Measurements from ENCODE around the gene TNFRSF25. TPM values are rescaled to one million over a fixed set of nuclear protein-coding genes. Genes with fewer than 3 reads are reported as not detected.

The TNFRSF25 gene
- total and polyA plus RNA-seq, 2 experiments from 2014 or later: 13.6 to 25.3 TPM

DNA sequence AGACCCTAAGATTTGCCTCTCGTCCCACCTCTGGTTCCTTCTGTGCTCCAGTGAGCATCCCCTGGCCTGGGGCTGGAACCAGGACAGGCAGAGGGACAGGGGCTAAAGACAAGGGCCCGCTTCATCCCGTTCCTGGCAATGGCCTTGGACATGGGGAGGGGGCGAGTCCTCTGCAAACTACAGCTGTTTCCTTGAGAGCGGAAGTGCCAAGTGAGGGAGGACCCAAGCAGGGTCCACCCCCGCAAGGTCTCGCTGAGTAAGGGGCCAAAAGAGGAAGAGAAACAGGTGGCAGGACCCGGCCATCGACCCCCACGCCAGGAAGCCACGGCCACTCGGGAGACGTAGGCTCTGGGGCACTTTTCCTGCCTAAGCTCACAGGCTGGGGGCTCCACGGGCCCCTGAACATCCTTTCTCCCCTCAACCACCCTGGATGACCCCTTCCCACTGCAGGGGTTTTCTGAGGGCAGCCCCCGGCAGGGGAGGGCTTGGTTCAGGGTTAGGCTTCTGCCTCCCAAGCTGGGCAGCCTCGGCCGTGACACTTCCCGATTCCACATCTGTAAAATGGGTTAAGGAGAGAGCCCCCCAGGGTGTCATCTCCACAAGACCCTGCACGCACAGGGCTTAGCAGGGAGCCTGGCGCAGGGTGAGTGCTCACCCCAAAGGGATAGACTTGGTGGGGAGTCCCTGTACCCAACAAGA is 43.4 kb upstream of the TNFRSF25 start:
- H3K4me1 ChIP-seq (ENCODE audit: insufficient read depth): no peaks in the 10 kb centered on the region
- no peaks in the 10 kb centered on the region for H3K9me3 Mint-ChIP-seq
- H3K4me3 Mint-ChIP-seq: no peak overlapping the region
- no peak overlapping the region for H3K27ac ChIP-seq (ENCODE audit: low read depth)
- no peak overlapping the region for H3K4me2 ChIP-seq
- 0 out of 3 replicates have a peak, but pooled peaks cover 5% of the 10 kb centered on the region for H3K4me1 Mint-ChIP-seq
- H2AFZ ChIP-seq: no peak overlapping the region
- H3K27ac Mint-ChIP-seq: no peak overlapping the region
- TF ChIP-seq EZH2 (IDR thresholded peaks at IDR 0.05; ENCODE audit: low read depth, unreplicated experiment) (no peak), JUNB (IDR thresholded peaks at IDR 0.05; ENCODE audit: unreplicated experiment) (no peak), CREB1 (CRISPR knock-in tag; IDR thresholded peaks at IDR 0.05; ENCODE audit: low read depth) (no peak), ZNF114 (CRISPR knock-in tag; IDR thresholded peaks at IDR 0.05) (no peak), NANOG (IDR thresholded peaks at IDR 0.05; ENCODE audit: borderline replicate concordance) (no peak), STAT1 (IDR thresholded peaks at IDR 0.05; ENCODE audit: unreplicated experiment) (no peak)
- TF ChIP-seq, protein P1, sequence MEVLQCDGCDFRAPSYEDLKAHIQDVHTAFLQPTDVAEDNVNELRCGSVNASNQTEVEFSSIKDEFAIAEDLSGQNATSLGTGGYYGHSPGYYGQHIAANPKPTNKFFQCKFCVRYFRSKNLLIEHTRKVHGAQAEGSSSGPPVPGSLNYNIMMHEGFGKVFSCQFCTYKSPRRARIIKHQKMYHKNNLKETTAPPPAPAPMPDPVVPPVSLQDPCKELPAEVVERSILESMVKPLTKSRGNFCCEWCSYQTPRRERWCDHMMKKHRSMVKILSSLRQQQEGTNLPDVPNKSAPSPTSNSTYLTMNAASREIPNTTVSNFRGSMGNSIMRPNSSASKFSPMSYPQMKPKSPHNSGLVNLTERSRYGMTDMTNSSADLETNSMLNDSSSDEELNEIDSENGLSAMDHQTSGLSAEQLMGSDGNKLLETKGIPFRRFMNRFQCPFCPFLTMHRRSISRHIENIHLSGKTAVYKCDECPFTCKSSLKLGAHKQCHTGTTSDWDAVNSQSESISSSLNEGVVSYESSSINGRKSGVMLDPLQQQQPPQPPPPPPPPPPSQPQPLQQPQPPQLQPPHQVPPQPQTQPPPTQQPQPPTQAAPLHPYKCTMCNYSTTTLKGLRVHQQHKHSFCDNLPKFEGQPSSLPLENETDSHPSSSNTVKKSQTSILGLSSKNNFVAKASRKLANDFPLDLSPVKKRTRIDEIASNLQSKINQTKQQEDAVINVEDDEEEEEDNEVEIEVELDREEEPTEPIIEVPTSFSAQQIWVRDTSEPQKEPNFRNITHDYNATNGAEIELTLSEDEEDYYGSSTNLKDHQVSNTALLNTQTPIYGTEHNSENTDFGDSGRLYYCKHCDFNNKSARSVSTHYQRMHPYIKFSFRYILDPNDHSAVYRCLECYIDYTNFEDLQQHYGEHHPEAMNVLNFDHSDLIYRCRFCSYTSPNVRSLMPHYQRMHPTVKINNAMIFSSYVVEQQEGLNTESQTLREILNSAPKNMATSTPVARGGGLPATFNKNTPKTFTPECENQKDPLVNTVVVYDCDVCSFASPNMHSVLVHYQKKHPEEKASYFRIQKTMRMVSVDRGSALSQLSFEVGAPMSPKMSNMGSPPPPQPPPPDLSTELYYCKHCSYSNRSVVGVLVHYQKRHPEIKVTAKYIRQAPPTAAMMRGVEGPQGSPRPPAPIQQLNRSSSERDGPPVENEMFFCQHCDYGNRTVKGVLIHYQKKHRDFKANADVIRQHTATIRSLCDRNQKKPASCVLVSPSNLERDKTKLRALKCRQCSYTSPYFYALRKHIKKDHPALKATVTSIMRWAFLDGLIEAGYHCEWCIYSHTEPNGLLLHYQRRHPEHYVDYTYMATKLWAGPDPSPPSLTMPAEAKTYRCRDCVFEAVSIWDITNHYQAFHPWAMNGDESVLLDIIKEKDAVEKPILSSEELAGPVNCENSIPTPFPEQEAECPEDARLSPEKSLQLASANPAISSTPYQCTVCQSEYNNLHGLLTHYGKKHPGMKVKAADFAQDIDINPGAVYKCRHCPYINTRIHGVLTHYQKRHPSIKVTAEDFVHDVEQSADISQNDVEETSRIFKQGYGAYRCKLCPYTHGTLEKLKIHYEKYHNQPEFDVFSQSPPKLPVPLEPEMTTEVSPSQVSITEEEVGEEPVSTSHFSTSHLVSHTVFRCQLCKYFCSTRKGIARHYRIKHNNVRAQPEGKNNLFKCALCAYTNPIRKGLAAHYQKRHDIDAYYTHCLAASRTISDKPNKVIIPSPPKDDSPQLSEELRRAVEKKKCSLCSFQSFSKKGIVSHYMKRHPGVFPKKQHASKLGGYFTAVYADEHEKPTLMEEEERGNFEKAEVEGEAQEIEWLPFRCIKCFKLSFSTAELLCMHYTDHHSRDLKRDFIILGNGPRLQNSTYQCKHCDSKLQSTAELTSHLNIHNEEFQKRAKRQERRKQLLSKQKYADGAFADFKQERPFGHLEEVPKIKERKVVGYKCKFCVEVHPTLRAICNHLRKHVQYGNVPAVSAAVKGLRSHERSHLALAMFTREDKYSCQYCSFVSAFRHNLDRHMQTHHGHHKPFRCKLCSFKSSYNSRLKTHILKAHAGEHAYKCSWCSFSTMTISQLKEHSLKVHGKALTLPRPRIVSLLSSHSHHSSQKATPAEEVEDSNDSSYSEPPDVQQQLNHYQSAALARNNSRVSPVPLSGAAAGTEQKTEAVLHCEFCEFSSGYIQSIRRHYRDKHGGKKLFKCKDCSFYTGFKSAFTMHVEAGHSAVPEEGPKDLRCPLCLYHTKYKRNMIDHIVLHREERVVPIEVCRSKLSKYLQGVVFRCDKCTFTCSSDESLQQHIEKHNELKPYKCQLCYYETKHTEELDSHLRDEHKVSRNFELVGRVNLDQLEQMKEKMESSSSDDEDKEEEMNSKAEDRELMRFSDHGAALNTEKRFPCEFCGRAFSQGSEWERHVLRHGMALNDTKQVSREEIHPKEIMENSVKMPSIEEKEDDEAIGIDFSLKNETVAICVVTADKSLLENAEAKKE (CRISPR knock-in tag; IDR thresholded peaks at IDR 0.05): no peak
- TF ChIP-seq, protein P2, sequence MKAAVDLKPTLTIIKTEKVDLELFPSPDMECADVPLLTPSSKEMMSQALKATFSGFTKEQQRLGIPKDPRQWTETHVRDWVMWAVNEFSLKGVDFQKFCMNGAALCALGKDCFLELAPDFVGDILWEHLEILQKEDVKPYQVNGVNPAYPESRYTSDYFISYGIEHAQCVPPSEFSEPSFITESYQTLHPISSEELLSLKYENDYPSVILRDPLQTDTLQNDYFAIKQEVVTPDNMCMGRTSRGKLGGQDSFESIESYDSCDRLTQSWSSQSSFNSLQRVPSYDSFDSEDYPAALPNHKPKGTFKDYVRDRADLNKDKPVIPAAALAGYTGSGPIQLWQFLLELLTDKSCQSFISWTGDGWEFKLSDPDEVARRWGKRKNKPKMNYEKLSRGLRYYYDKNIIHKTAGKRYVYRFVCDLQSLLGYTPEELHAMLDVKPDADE (IDR thresholded peaks at IDR 0.05): no peak
- TF ChIP-seq, protein P3, sequence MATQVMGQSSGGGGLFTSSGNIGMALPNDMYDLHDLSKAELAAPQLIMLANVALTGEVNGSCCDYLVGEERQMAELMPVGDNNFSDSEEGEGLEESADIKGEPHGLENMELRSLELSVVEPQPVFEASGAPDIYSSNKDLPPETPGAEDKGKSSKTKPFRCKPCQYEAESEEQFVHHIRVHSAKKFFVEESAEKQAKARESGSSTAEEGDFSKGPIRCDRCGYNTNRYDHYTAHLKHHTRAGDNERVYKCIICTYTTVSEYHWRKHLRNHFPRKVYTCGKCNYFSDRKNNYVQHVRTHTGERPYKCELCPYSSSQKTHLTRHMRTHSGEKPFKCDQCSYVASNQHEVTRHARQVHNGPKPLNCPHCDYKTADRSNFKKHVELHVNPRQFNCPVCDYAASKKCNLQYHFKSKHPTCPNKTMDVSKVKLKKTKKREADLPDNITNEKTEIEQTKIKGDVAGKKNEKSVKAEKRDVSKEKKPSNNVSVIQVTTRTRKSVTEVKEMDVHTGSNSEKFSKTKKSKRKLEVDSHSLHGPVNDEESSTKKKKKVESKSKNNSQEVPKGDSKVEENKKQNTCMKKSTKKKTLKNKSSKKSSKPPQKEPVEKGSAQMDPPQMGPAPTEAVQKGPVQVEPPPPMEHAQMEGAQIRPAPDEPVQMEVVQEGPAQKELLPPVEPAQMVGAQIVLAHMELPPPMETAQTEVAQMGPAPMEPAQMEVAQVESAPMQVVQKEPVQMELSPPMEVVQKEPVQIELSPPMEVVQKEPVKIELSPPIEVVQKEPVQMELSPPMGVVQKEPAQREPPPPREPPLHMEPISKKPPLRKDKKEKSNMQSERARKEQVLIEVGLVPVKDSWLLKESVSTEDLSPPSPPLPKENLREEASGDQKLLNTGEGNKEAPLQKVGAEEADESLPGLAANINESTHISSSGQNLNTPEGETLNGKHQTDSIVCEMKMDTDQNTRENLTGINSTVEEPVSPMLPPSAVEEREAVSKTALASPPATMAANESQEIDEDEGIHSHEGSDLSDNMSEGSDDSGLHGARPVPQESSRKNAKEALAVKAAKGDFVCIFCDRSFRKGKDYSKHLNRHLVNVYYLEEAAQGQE (IDR thresholded peaks at IDR 0.05; ENCODE audit: unreplicated experiment): no peak
- H3K36me3 Mint-ChIP-seq (ENCODE audit: low read depth): no peaks in the 10 kb centered on the region
- H3K4me3 ChIP-seq: no peak overlapping the region
- no peaks in the 10 kb centered on the region for H3K27me3 ChIP-seq (ENCODE audit: insufficient read depth)
- DNase-seq (ENCODE audit: low spot score) (no peak), ATAC-seq (no peak)
- no peaks in the 10 kb centered on the region for H3K79me2 ChIP-seq (replicated peaks; ENCODE audit: insufficient read depth)
- H3F3A ChIP-seq (replicated peaks; ENCODE audit: low read depth): no peaks in the 10 kb centered on the region
- H4K20me1 ChIP-seq (replicated peaks; ENCODE audit: insufficient read depth): no peaks in the 10 kb centered on the region
- H3K9me2 ChIP-seq (ENCODE audit: insufficient read depth): no peaks in the 10 kb centered on the region
- peaks cover 8% of the 10 kb centered on the region for H3K27me3 Mint-ChIP-seq (ENCODE audit: insufficient read depth, low read depth, poor library complexity)
- no peaks in the 10 kb centered on the region for H3K36me3 ChIP-seq (ENCODE audit: insufficient read depth)

Data from GM23338 (cell line).